DOHH2 (cell line): ENCODE measurements around the gene RAF1.
A peak's percentile ranks its signal among the peaks of the same experiment; 100 is the strongest.

Source experiments
- H3F3A ChIP-seq: fragments of 200-600 bp; sonication (generic), shearing (Covaris generic); 2 replicates; pipeline ENCODE4 v1.6.0; 2016; ENCODE audit warnings: antibody characterized with exemption, mild to moderate bottlenecking; ENCODE audit not compliant: control insufficient read depth, insufficient read depth
- H3K27ac ChIP-seq: fragments of 200-600 bp; sonication (generic); 2 replicates; pipeline ENCODE4 v1.5.1; 2014; ENCODE audit warnings: low read depth, mild to moderate bottlenecking, low read length, moderate library complexity
- H3K27me3 ChIP-seq: fragments of 200-600 bp; sonication (generic); 2 replicates; pipeline ENCODE4 v1.6.1; 2014; ENCODE audit warnings: mild to moderate bottlenecking, low read length, mixed read lengths; ENCODE audit not compliant: control insufficient read depth
- H3K36me3 ChIP-seq: fragments of 200-600 bp; sonication (generic); 2 replicates; pipeline ENCODE4 v1.6.1; 2014; ENCODE audit warnings: mild to moderate bottlenecking, low read length, moderate library complexity, mixed read lengths; ENCODE audit not compliant: control insufficient read depth
- H3K4me1 ChIP-seq: fragments of 200-600 bp; sonication (generic); 2 replicates; pipeline ENCODE4 v1.6.1; 2014; ENCODE audit warnings: mild to moderate bottlenecking, low read length, mixed read lengths; ENCODE audit not compliant: control insufficient read depth
- H3K4me2 ChIP-seq: fragments of 200-600 bp; sonication (generic); 2 replicates; pipeline ENCODE4 v1.6.0; 2014; ENCODE audit warnings: mild to moderate bottlenecking, low read length, moderate library complexity
- H3K4me3 ChIP-seq: fragments of 200-600 bp; sonication (generic); 2 replicates; pipeline ENCODE4 v1.5.1; 2014; ENCODE audit warnings: mild to moderate bottlenecking, low read length, mixed read lengths
- H3K79me2 ChIP-seq: fragments of 200-600 bp; sonication (generic); 2 replicates; pipeline ENCODE4 v1.6.1; 2014; ENCODE audit warnings: mild to moderate bottlenecking, low read length, mixed read lengths; ENCODE audit not compliant: control insufficient read depth
- H3K9me2 ChIP-seq: fragments of 200-600 bp; sonication (generic); replicated peaks from 2 replicates; pipeline ENCODE4 v1.6.1; 2014; ENCODE audit warnings: mild to moderate bottlenecking, low read length, mixed read lengths; ENCODE audit not compliant: control insufficient read depth
- H3K9me3 ChIP-seq: fragments of 200-600 bp; sonication (generic); 2 replicates; pipeline ENCODE4 v1.6.1; 2014; ENCODE audit warnings: antibody characterized with exemption, low read length, mixed read lengths; ENCODE audit not compliant: control insufficient read depth, insufficient read depth
- H4K20me1 ChIP-seq: fragments of 200-600 bp; sonication (generic); 2 replicates; pipeline ENCODE4 v1.6.0; 2014; ENCODE audit warnings: low read depth, mild to moderate bottlenecking, antibody characterized with exemption, low read length, moderate library complexity; ENCODE audit not compliant: control insufficient read depth, insufficient read depth
- EZH2phosphoT487 ChIP-seq: fragments of 200-600 bp; sonication (generic); IDR thresholded peaks from 2 replicates; pipeline ENCODE4 v1.6.1; 2017; ENCODE audit warnings: borderline replicate concordance, mild to moderate bottlenecking, antibody characterized with exemption, low read length, moderate library complexity, mixed read lengths
- TF ChIP-seq, protein P1 (sequence below): fragments of 200-600 bp; sonication (generic); IDR thresholded peaks from one replicate; pipeline ENCODE4 v1.5.1; 2014; ENCODE audit warnings: antibody characterized with exemption, mild to moderate bottlenecking, low read depth, low read length; ENCODE audit not compliant: poor library complexity, severe bottlenecking

Gene RAF1

GRCh38 chr3:12670365-12671119, 6.6 kb upstream of the RAF1 start:
- Histone ChIP-seq H3K9me2 (no peaks in the 10 kb centered on the region), H3K27ac (no peak overlapping the region), H3K36me3 (no peaks in the 10 kb centered on the region), H3K27me3 (no peaks in the 10 kb centered on the region; the same call in 1 of the 2 replicates), H3K4me2 (no peak overlapping the region), H4K20me1 (no peaks in the 10 kb centered on the region), H3K79me2 (no peaks in the 10 kb centered on the region), H3K4me3 (no peak overlapping the region), H3K4me1 (no peaks in the 10 kb centered on the region), H3K9me3 (no peaks in the 10 kb centered on the region), H3F3A (0 out of 2 replicates have a peak, but pooled peaks cover 4% of the 10 kb centered on the region)
- TF ChIP-seq, protein P1, sequence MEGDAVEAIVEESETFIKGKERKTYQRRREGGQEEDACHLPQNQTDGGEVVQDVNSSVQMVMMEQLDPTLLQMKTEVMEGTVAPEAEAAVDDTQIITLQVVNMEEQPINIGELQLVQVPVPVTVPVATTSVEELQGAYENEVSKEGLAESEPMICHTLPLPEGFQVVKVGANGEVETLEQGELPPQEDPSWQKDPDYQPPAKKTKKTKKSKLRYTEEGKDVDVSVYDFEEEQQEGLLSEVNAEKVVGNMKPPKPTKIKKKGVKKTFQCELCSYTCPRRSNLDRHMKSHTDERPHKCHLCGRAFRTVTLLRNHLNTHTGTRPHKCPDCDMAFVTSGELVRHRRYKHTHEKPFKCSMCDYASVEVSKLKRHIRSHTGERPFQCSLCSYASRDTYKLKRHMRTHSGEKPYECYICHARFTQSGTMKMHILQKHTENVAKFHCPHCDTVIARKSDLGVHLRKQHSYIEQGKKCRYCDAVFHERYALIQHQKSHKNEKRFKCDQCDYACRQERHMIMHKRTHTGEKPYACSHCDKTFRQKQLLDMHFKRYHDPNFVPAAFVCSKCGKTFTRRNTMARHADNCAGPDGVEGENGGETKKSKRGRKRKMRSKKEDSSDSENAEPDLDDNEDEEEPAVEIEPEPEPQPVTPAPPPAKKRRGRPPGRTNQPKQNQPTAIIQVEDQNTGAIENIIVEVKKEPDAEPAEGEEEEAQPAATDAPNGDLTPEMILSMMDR = no peak
- TF ChIP-seq EZH2phosphoT487 = no peak

DNA sequence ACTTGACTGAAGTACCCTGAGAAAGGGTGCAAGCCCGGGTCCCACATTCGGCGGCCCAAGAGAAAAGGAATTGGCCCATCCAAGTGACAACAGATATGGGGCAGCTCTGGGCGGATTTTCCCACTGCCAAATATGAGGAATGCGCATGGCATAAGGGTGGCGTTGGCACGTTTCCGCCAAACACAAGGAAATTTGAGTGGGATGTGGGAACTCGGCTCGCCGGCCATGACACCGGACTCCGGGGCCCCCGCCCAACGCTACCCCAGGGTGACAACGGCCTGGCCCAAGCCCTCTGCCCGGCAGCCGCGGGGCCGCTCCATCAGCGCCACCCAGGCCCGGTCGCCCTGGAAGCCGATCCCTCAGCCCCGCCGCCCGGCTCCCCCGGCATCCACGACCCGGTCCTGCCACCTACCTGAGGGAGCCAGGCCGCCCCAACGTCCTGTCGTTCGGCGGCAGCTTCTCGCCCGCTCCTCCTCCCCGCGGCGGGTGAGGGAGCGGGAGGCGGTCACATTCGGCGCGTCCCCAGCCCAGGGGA, 449 bp downstream of the RAF1 start:
- TF ChIP-seq EZH2phosphoT487 = no peak
- TF ChIP-seq, protein P1 = no peak
- Histone ChIP-seq H3K4me1 (peaks cover 30% of the 10 kb centered on the region), H4K20me1 (peaks cover 13% of the 10 kb centered on the region), H3K27ac (peak overlapping the region; percentile 74), H3K79me2 (peaks cover 59% of the 10 kb centered on the region), H3K27me3 (no peaks in the 10 kb centered on the region), H3K4me3 (peak overlapping the region; percentile 99), H3K36me3 (peaks cover 11% of the 10 kb centered on the region), H3K9me3 (no peaks in the 10 kb centered on the region), H3K9me2 (no peaks in the 10 kb centered on the region), H3F3A (0 out of 2 replicates have a peak, but pooled peaks cover 4% of the 10 kb centered on the region), H3K4me2 (peak overlapping the region; percentile 82)

GRCh38 chr3:12662593-12663400, 1.1 kb downstream of the RAF1 start:
- Histone ChIP-seq H4K20me1 (peaks cover 19% of the 10 kb centered on the region), H3K79me2 (peaks cover 66% of the 10 kb centered on the region), H3K27ac (peak overlapping the region; percentile 74), H3K4me3 (peak overlapping the region; percentile 99), H3K4me2 (peak overlapping the region; percentile 82), H3K9me3 (no peaks in the 10 kb centered on the region), H3K36me3 (peaks cover 11% of the 10 kb centered on the region), H3F3A (0 out of 2 replicates have a peak, but pooled peaks cover 4% of the 10 kb centered on the region), H3K9me2 (no peaks in the 10 kb centered on the region), H3K4me1 (peaks cover 31% of the 10 kb centered on the region), H3K27me3 (no peaks in the 10 kb centered on the region)
- TF ChIP-seq, protein P1 = no peak
- TF ChIP-seq EZH2phosphoT487 = no peak
